ENCODE measurements around the gene ETV1. TPM values are rescaled to one million over a fixed set of nuclear protein-coding genes. Genes with fewer than 3 reads are reported as not detected.

Gene ETV1
- total and polyA plus RNA-seq, 8 donors: 1.4 to 8.5 (median 2.9) TPM

DNA sequence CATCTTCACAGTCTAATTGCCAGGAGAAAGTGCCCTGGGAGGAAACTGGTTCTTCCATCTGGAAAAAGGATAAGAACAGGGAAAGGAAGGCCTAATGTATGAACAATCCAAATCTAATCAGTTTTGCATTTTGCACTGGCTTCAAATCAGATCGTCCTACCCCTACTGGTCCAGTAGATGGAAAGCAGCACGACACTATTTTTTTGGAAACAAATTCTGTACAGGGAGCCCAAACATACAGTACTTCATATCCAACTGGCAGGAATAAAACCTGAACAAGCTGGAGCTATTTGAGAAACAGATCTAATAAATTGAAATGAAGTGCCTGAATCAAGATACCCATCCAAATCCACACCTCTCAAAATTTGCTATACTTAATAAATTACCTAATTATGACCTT is 36.5 kb downstream of the ETV1 start:
- no peak overlapping the region for H3K4me3 ChIP-seq
- TF ChIP-seq, protein P1, sequence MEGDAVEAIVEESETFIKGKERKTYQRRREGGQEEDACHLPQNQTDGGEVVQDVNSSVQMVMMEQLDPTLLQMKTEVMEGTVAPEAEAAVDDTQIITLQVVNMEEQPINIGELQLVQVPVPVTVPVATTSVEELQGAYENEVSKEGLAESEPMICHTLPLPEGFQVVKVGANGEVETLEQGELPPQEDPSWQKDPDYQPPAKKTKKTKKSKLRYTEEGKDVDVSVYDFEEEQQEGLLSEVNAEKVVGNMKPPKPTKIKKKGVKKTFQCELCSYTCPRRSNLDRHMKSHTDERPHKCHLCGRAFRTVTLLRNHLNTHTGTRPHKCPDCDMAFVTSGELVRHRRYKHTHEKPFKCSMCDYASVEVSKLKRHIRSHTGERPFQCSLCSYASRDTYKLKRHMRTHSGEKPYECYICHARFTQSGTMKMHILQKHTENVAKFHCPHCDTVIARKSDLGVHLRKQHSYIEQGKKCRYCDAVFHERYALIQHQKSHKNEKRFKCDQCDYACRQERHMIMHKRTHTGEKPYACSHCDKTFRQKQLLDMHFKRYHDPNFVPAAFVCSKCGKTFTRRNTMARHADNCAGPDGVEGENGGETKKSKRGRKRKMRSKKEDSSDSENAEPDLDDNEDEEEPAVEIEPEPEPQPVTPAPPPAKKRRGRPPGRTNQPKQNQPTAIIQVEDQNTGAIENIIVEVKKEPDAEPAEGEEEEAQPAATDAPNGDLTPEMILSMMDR (IDR thresholded peaks at IDR 0.05): no peak
- ATAC-seq: no peak
- no peak overlapping the region for H3K27ac ChIP-seq
- H3K36me3 ChIP-seq: no peaks in the 10 kb centered on the region
- H3K27me3 ChIP-seq: no peaks in the 10 kb centered on the region
- no peak for DNase-seq
- intact Hi-C loops (cut with DNase I): no loop called here
- FAIRE-seq: no peak
- H3K9me3 ChIP-seq: no peaks in the 10 kb centered on the region
- H3K4me1 ChIP-seq: no peaks in the 10 kb centered on the region
- WGBS, 2 donors: 36 to 55% methylated on average over 2 of the region's 2 CpGs

DNA sequence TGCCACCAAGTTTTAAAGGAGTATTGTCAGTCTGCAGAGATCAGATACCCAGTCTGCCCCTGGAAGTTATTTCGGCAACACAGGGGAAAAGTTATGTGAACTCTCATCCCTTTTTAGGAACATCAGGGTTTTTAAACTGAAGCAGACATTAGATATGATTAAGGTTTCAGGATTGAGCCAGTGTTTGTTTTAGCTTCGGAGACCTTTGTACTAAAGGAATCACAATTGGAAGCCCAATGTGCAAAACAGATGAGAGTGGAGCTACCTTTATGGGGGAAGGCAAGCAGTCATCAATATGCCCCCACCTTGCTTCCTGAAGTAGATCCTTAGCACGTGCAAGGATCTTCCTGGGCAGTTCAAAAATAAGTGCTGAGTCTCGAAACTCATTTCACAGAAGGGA is 39.5 kb downstream of the ETV1 start:
- FAIRE-seq (no peak), ATAC-seq (no peak), DNase-seq (no peak)
- no peaks in the 10 kb centered on the region for H3K4me1 ChIP-seq
- H3K27ac ChIP-seq: no peak overlapping the region
- no peak overlapping the region for H3K4me3 ChIP-seq
- H3K36me3 ChIP-seq: no peaks in the 10 kb centered on the region
- no peaks in the 10 kb centered on the region for H3K27me3 ChIP-seq
- TF ChIP-seq, protein P1 (IDR thresholded peaks at IDR 0.05): no peak
- no peaks in the 10 kb centered on the region for H3K9me3 ChIP-seq
- 47% methylated on average over 4 of the region's 4 CpGs for WGBS, 2 donors
- intact Hi-C loops (cut with DNase I): no loop called here

GRCh38 chr7:13949445-13949844 is 40.0 kb downstream of the ETV1 start:
- Histone ChIP-seq H3K4me1 (no peaks in the 10 kb centered on the region), H3K9me3 (no peaks in the 10 kb centered on the region), H3K27me3 (no peaks in the 10 kb centered on the region), H3K36me3 (no peaks in the 10 kb centered on the region), H3K27ac (no peak overlapping the region), H3K4me3 (no peak overlapping the region)
- ATAC-seq (peak in 1 of 4 donors; percentile 57), DNase-seq (no peak), FAIRE-seq (no peak)
- 54 to 62% methylated on average over 2 of the region's 2 CpGs for WGBS, 2 donors
- intact Hi-C loops (cut with DNase I): no loop called here
- TF ChIP-seq, protein P1 (IDR thresholded peaks at IDR 0.05): no peak

- Histone ChIP-seq H3K27ac (no peak overlapping the region), H3K4me1 (no peaks in the 10 kb centered on the region), H3K27me3 (no peaks in the 10 kb centered on the region), H3K9me3 (no peaks in the 10 kb centered on the region), H3K36me3 (no peaks in the 10 kb centered on the region), H3K4me3 (no peak overlapping the region)
- TF ChIP-seq, protein P1 (IDR thresholded peaks at IDR 0.05): no peak
- 57 to 69% methylated on average over 9 of the region's 9 CpGs for WGBS, 2 donors
- FAIRE-seq (no peak), ATAC-seq (no peak), DNase-seq (no peak)
- intact Hi-C loops (cut with DNase I): no loop called here
Observed at GRCh38 chr7:13948019-13948801, 41.3 kb downstream of the ETV1 start.

DNA sequence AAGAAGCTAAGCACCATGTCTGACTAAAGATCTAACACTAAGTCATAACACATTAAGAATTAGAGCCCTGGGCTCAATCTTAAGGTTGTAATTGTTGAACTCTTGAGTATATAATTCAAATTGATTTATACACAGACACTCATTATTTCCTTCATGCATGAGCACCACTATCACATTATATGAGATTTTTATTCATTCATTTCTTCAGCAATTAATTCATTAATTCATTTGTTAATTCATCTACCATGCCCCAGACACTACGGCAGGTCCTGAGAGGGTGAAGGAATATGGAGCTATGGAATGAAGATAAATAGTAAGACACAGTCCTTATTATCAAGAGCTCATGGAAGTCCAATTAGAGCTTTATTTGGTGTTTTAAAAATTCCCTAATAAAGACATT is 41.9 kb downstream of the ETV1 start:
- ATAC-seq (no peak), FAIRE-seq (no peak), DNase-seq (no peak)
- H3K27ac ChIP-seq: no peak overlapping the region
- intact Hi-C loops (cut with DNase I): no loop called here
- TF ChIP-seq, protein P1 (IDR thresholded peaks at IDR 0.05): no peak
- H3K36me3 ChIP-seq: no peaks in the 10 kb centered on the region
- H3K4me3 ChIP-seq: no peak overlapping the region
- no peaks in the 10 kb centered on the region for H3K27me3 ChIP-seq
- no peaks in the 10 kb centered on the region for H3K9me3 ChIP-seq
- WGBS, 2 donors: 79 to 88% methylated on average over 1 of the region's 1 CpG
- H3K4me1 ChIP-seq: no peaks in the 10 kb centered on the region

All from pancreas (tissue), 10 donors.